ENCODE data around the gene DPM1.

DPM1 gene

DNA sequence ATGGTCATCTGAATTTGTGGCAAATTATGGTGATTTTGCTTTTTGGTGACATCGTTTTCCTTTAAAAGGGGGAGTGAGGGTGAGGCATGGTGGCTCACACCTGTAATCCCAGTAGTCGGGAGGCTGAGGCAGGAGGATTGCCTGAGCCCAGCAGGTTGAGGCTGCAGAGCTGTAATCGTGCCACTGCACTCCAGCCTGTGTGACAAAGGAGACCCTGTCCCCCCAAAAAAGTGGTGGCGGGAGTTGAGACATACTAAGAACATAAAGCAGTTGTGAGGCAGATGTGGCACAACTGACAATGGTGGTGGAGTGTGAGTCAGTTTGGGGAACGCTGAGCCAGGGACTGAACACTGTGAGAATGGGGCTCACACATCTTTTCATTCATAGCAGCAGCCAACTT is 72.6 kb downstream of the DPM1 start:
- DNase-seq (ENCODE audit: low read depth): no peak
- no peak overlapping the region for H3K4me3 ChIP-seq (ENCODE audit: control insufficient read depth, low read depth, low read length)
- TF ChIP-seq, protein P1, sequence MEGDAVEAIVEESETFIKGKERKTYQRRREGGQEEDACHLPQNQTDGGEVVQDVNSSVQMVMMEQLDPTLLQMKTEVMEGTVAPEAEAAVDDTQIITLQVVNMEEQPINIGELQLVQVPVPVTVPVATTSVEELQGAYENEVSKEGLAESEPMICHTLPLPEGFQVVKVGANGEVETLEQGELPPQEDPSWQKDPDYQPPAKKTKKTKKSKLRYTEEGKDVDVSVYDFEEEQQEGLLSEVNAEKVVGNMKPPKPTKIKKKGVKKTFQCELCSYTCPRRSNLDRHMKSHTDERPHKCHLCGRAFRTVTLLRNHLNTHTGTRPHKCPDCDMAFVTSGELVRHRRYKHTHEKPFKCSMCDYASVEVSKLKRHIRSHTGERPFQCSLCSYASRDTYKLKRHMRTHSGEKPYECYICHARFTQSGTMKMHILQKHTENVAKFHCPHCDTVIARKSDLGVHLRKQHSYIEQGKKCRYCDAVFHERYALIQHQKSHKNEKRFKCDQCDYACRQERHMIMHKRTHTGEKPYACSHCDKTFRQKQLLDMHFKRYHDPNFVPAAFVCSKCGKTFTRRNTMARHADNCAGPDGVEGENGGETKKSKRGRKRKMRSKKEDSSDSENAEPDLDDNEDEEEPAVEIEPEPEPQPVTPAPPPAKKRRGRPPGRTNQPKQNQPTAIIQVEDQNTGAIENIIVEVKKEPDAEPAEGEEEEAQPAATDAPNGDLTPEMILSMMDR (conservative IDR thresholded peaks at IDR 0.05; ENCODE audit: control insufficient read depth, insufficient read depth, low read depth, low read length): no peak

DNA sequence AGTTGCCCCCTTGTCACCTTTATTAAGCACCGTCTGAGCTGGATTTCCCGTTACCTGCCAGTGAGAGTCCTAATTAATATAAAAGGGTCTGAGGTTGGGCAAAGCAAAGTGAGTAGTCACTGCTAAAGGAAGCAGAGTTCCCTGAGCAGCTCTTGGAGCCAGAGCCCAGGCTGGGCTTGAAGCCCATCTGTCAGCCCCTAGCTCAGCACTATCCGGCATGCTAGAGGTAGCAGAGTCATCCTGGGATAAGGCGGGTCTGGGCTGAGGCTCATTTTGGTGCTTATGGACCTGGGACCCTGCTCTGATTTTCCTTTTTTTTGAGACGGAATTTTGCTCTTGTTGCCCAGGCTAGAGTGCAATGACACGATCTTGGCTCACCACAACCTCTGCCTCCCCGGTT is 73.3 kb downstream of the DPM1 start:
- TF ChIP-seq, protein P1 (conservative IDR thresholded peaks at IDR 0.05; ENCODE audit: control insufficient read depth, insufficient read depth, low read depth, low read length): no peak
- DNase-seq (ENCODE audit: low read depth): no peak
- no peak overlapping the region for H3K4me3 ChIP-seq (ENCODE audit: control insufficient read depth, low read depth, low read length)

Measured in fibroblast of mammary gland (primary cell).